Measurements from ENCODE around the gene TDRD15.
"Not testable (repeated sequence)": the region's sequence is repeated elsewhere in the genome, so short reads cannot be mapped to it uniquely, and the experiment has no call there.

Gene TDRD15

GRCh38 chr2:21123473-21124393, at the start of gene TDRD15:
Gene TDRD15, plus strand, starts transcription at chr2:21123968. Its CDS starts 13,500 bp downstream, at chr2:21137468.
- no peak for DNase-seq

- DNase-seq, result no peak
These were observed 45.5 kb upstream of the TDRD15 start for GRCh38 chr2:21078296-21078695.

- no peak for DNase-seq
These were observed 40.3 kb upstream of the TDRD15 start for GRCh38 chr2:21083482-21083881.

GRCh38 chr2:21084401-21084800, 39.4 kb upstream of the TDRD15 start:
- no peak for DNase-seq

- no peak for DNase-seq
These were observed 31.4 kb upstream of the TDRD15 start for GRCh38 chr2:21092308-21092869.

- no peak for DNase-seq
These were observed 28.6 kb upstream of the TDRD15 start for GRCh38 chr2:21095178-21095577.

GRCh38 chr2:21095714-21096113, 28.1 kb upstream of the TDRD15 start:
- no peak for DNase-seq

- no peak for DNase-seq
These were observed 27.3 kb upstream of the TDRD15 start for GRCh38 chr2:21096458-21096857.

- DNase-seq, result no peak
These were observed 26.4 kb upstream of the TDRD15 start for GRCh38 chr2:21097331-21097730.

- no peak for DNase-seq
These were observed 25.5 kb upstream of the TDRD15 start for GRCh38 chr2:21098294-21098693.

GRCh38 chr2:21099281-21099907, 24.4 kb upstream of the TDRD15 start:
- DNase-seq, result no peak

GRCh38 chr2:21101514-21102155, 22.1 kb upstream of the TDRD15 start:
- not testable (repeated sequence) for DNase-seq

GRCh38 chr2:21102356-21102755, 21.4 kb upstream of the TDRD15 start:
- no peak for DNase-seq

- no peak for DNase-seq
These were observed 20.4 kb upstream of the TDRD15 start for GRCh38 chr2:21103274-21103891.

GRCh38 chr2:21104030-21104660, 19.6 kb upstream of the TDRD15 start:
- DNase-seq, result no peak

- no peak for DNase-seq
These were observed 12.8 kb upstream of the TDRD15 start for GRCh38 chr2:21111012-21111411.

GRCh38 chr2:21117688-21118087, 6.1 kb upstream of the TDRD15 start:
- DNase-seq, result no peak

GRCh38 chr2:21118302-21118920, 5.4 kb upstream of the TDRD15 start:
- DNase-seq, result no peak

GRCh38 chr2:21131861-21132260, 8.1 kb downstream of the TDRD15 start:
- DNase-seq, result no peak

- DNase-seq, result no peak
These were observed 11.8 kb downstream of the TDRD15 start for GRCh38 chr2:21135585-21135984.

- DNase-seq, result no peak
These were observed 18.4 kb downstream of the TDRD15 start for GRCh38 chr2:21142149-21142548.

- no peak for DNase-seq
These were observed 22.9 kb downstream of the TDRD15 start for GRCh38 chr2:21146638-21147037.
